DMS114 treated with DMSO at 0.1 percent for 48 hours (cell line): ENCODE results near the gene VDAC1.
"Not testable (repeated sequence)": the region's sequence is repeated elsewhere in the genome, so short reads cannot be mapped to it uniquely, and the experiment has no call there.

Experiments
- DNase-seq: peaks from one replicate; lab custom pipeline; 2025; ENCODE audit not compliant: unreplicated experiment; lab: John Stamatoyannopoulos, UW

VDAC1 gene

DNA sequence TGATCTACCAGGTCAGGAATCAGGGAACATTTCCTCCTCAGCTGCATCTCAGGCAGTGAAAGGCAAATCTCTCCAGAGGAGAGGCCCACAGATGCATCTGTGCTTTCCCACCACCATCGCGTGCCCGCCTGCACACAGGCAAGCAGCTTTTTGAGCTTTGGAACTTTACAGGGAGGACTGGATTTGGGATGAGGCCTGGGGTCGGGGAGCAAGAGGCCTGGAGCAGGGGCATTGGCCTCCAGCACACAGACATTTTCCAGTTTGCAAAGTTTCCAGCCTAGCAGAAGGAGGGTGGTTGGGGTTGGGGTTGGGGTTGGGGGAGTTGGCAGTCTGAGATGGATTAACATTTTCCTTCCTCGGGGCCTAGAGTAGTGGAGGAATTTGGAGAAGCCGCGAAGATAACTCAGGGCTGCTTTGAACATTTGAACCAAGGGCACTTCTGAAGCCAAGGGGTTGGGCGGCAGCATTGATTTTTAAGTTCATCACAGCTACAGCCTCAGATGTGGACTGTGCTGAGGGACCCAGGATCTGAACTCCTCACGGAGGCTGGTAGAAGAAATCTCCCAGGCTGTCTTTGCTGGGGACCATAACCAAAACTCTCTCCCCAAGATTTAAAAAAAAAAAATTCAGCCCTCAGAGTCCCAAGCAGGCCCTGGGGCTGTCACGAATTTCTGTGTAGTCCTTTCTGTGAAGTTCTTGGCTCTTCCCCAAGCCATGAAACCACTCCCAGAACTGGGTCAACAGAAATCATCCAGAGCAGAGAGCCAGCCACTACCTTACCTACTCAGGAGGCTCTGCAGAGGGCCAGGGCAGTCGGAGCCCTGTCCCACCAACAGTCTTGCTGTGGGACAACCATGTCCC, 61.9 kb downstream of the VDAC1 start:
- no peak for DNase-seq

GRCh38 chr5:133941456-133942196, 63.1 kb downstream of the VDAC1 start:
- no peak for DNase-seq

DNA sequence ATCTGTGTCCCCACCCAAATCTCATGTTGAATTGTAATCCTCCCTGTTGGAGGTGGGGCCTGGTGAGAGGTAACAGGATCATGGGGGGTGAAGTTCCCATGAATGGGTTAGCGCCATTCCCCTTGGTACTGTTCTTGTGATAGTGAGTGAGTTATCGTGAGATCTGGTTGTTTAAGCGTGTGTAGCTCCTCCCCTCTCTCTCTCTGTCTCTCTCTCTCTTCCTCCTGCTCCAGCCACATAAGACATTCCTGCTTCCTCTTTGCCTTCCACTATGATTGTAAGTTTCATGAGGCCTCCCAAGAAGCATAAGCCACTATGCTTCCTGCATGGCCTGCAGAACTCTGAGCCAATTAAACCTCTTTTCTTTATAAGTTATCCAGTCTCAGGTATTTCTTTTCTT, 65.1 kb downstream of the VDAC1 start:
- DNase-seq: no peak

DNA sequence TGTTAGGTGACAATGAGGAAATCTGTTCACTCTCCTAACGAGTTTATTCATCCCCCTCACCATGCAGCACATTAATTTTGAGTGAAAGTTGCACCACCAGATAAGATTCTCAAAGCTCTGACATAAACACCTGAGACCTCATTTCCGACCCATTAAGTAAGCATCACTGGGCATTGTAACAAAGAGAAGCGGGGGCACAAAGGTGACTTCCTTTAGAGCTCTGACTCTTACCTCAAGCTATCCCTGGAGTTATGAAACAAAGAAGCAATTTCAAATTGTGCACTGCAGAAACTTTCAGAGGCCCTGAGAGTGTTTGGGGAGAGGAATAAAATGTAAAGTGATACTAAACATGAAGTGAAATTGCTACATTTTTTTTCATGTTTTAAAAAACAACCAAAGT, 65.8 kb downstream of the VDAC1 start:
- DNase-seq: no peak

GRCh38 chr5:133938039-133938821, 66.5 kb downstream of the VDAC1 start:
- DNase-seq: no peak

DNA sequence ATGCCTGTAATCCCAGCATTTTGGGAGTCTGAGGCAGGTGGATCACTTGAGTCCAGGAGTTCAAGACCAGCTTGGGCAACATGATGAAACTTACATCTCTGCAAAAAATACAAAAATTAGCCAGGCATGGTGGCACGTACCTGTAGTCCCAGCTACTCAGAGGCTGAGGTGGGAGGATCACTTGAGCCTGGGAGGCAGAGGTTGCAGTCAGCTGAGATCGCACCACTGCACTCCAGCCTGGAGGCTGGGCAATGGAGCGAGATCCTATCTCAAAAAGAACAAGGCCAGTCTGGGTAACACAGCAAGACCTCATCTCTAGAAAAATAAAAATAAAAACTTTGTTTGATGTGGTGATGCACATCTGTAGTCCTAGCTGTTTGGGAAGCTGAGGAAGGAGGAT, 67.1 kb downstream of the VDAC1 start:
- not testable (repeated sequence) for DNase-seq

DNA sequence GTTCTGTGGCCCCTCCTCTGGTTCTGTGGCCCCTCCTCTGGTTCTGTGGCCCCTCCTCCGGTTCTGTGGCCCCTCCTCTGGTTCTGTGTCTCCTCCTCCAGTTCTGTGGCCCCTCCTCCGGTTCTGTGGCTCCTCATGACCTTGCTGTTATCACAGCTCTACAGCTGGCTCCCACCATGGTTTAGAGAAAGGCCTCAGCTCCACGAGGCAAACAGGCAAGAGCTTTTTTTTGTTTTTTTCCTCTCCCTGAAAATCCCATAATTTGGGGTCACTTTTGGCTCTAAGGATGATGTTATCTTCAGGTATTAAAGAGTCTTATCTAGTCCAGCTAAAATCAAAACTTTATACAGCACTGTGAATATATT, 68.1 kb downstream of the VDAC1 start:
- no peak for DNase-seq

DNA sequence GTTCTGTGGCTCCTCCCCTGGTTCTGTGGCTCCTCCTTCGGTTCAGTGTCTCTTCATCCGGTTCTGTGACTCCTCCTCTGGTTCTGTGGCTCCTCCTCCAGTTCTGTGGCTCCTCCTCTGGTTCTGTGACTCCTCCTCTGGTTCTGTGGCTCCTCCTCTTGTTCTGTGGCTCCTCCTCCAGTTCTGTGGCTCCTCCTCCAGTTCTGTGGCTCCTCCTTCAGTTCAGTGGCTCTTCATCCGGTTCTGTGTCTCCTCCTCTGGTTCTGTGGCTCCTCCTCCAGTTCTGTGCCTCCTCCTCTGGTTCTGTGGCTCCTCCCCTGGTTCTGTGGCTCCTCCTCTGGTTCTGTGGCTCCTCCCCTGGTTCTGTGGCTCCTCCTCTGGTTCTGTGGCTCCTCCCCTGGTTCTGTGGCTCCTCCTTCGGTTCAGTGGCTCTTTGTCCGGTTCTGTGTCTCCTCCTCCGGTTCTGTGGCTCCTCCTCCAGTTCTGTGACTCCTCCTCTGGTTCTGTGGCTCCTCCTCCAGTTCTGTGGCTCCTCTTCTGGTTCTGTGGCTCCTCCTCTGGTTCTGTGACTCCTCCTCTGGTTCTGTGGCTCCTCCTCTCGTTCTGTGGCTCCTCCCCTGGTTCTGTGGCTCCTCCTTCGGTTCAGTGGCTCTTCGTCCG, 68.7 kb downstream of the VDAC1 start:
- DNase-seq: not testable (repeated sequence)

DNA sequence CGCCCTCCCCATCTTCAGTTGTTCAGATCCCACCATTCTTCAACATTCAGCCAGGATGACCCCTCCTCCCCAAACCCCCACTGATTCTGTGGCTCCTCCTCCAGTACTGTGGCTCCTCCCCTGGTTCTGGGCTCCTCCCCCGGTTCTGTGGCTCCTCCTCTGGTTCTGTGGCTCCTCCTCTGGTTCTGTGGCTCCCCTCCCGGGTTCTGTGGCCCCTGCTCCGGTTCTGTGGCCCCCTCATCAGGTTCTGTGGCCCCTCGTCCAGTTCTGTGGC, 69.2 kb downstream of the VDAC1 start:
- DNase-seq: no peak

GRCh38 chr5:133934822-133935666, 69.7 kb downstream of the VDAC1 start:
- DNase-seq: no peak

GRCh38 chr5:133934311-133934710, 70.5 kb downstream of the VDAC1 start:
- DNase-seq: no peak

GRCh38 chr5:133933670-133934295, 71.0 kb downstream of the VDAC1 start:
- DNase-seq: no peak

DNA sequence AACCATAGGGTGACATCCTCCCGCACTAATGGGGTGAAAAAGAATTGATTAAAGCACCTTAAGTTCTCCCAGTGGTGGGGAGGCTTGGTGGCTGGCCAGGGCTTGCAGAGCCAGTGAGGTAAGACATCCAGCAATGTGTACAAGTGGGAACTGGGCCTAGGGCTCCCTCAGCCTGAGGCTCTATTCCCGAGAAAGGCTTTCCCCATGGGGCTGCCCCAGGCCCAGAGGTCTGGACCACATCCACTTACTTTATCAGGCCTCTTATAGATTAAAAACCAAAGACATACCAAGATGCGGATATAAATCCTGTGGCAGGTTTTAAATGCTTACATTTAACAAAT, 71.6 kb downstream of the VDAC1 start:
- no peak for DNase-seq

DNA sequence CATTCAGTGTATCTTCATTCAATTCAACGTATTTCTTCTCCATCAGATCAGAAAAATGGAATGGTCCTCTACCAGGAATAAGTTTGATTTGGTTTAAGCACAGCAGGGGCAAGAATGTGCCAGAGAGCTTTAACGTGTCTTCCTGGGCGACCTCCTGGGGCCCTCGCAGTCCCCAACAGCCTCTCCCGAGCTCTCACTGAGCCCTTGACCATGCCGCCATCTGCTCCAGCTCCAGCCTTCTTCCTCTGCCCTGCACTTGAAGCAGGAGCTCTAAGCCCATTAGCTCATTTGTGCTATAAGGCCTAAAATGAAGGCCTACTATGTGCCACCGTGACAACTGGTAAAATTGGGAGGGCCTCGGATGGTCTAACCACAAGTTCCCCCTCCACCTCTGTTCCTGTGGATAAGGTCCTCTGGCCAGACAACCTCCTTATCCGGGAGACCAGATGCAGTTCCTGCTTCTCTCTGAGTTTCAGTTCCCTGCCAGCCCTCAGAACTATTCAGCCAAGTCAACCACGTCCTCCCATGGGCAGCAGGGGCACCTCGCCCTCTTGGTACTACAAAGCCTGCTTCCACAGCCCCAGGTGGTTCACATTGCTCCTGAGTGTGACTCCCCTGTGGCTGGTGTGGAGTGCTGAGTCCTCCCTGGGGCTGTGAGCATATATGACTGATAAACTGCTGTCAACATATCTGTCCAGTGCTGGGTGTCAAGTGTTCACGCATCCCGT, 72.2 kb downstream of the VDAC1 start:
- no peak for DNase-seq

- no peak for DNase-seq
Observed at GRCh38 chr5:133931546-133931945, 73.2 kb downstream of the VDAC1 start.

GRCh38 chr5:133930813-133931090, 74.0 kb downstream of the VDAC1 start:
- no peak for DNase-seq

- DNase-seq: no peak
Observed at GRCh38 chr5:133930061-133930812, 74.5 kb downstream of the VDAC1 start.

DNA sequence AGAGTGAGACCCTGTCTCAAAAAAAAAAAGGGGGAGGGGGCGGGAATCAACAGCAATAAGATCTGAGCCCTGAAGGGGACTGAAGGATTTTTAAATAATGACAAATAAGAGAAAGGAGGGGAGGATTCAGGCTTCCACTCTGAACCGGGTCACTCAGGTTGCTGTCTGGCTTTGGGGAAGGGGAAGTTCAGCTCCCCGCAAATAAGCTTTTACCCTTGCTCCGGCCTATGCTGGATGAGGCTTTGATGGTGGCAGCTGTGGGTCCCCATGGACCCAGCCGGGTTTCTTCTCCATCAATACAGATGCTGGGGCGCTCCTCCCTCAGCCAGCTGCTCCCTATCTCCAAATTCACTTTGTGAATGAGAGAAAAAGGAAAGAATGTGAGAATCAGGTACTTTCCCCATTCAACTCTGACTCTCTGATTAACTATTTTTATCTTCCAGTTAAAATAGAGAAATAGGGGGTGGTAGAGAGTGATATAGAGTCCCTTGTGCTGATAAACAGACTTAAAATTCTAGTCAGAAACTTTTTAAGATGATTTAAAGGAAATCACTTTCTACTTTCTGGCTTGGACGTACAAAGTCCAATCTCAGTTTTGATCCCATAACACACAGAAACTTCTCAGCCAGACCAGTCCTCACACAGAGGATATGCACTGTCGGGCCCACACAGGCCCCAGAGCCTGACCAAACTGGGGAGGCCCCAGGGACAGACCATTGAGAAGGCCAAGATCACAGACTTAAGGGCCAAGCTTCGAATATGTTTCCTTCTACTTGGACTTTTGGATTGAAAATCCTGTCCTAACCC, 76.0 kb downstream of the VDAC1 start:
- DNase-seq: no peak
